Activated CD8-positive, alpha-beta memory T cell treated with anti-CD3 and anti-CD28 coated beads, Interleukin-2, amount 50 U/mL, for 1 hour (primary cell): ENCODE results near the gene CMIP.

Experiments
- DNase-seq: peaks from one replicate; pipeline ENCODE4 v3.0.0-alpha.2; 2020; ENCODE audit errors: extremely low read depth

Gene CMIP

GRCh38 chr16:81586977-81587625 is 142.5 kb downstream of the CMIP start:
- DNase-seq, result no peak

GRCh38 chr16:81587626-81588160 is 143.1 kb downstream of the CMIP start:
- no peak for DNase-seq

- DNase-seq, result no peak
Measured at GRCh38 chr16:81588326-81589081, 143.9 kb downstream of the CMIP start.

- DNase-seq, result no peak
Measured at GRCh38 chr16:81589975-81590650, 145.5 kb downstream of the CMIP start.

GRCh38 chr16:81590714-81591544 is 146.3 kb downstream of the CMIP start:
- no peak for DNase-seq

GRCh38 chr16:81591545-81591870 is 146.9 kb downstream of the CMIP start:
- no peak for DNase-seq

- DNase-seq, result no peak
Measured at GRCh38 chr16:81592353-81592866, 147.8 kb downstream of the CMIP start.

- no peak for DNase-seq
Measured at GRCh38 chr16:81593481-81593880, 148.9 kb downstream of the CMIP start.

- no peak for DNase-seq
Measured at GRCh38 chr16:81595629-81596292, 151.2 kb downstream of the CMIP start.

- no peak for DNase-seq
Measured at GRCh38 chr16:81597079-81597658, 152.6 kb downstream of the CMIP start.

GRCh38 chr16:81598083-81598482 is 153.5 kb downstream of the CMIP start:
- no peak for DNase-seq

GRCh38 chr16:81599034-81599744 is 154.6 kb downstream of the CMIP start:
- no peak for DNase-seq

GRCh38 chr16:81600275-81600674 is 155.7 kb downstream of the CMIP start:
- DNase-seq, result no peak

GRCh38 chr16:81601008-81601428 is 156.4 kb downstream of the CMIP start:
- DNase-seq, result no peak

- no peak for DNase-seq
Measured at GRCh38 chr16:81601601-81602255, 157.1 kb downstream of the CMIP start.

GRCh38 chr16:81602256-81602776 is 157.7 kb downstream of the CMIP start:
- no peak for DNase-seq

- no peak for DNase-seq
Measured at GRCh38 chr16:81602792-81603191, 158.2 kb downstream of the CMIP start.

- DNase-seq, result no peak
Measured at GRCh38 chr16:81604960-81605383, 160.4 kb downstream of the CMIP start.

GRCh38 chr16:81606039-81606438 is 161.4 kb downstream of the CMIP start:
- no peak for DNase-seq
